ENCODE measurements around the gene MID1. TPM values are rescaled to one million over a fixed set of nuclear protein-coding genes. Genes with fewer than 3 reads are reported as not detected.

MID1 gene
- total RNA-seq, 4 donors from 2014 or later, result 5.0 to 8.0 (median 6.4) TPM

DNA sequence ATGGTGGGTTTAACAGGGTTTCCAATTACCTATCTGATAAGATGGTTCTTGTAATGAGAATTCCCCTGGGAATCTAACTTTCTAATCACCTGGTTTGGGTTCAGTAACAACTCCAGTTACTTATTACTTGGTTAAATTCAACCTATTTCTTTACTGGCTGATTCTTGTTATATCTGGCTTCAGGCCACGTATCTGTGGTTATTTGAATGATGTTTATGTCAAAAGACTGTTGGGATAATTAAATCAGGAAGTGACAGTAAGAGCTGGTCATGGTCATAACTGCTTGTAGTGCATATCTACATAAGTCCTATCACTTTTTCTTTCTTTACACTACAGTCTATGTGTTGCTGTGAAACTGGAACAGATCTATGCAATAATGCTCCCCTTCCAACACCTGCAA lies 108.1 kb downstream of the MID1 start:
- H3K4me1 ChIP-seq, result no peaks in the 10 kb centered on the region
- no peak overlapping the region for H3K27ac ChIP-seq
- 30% methylated on average over 1 of the region's 1 CpG for whole genome bisulfite sequencing
- H3K4me3 ChIP-seq, result no peak overlapping the region
- H3K27me3 ChIP-seq, result no peaks in the 10 kb centered on the region
- DNase-seq (ENCODE audit: low spot score in 2 of 2), result no peak
- TF ChIP-seq EP300 (IDR thresholded peaks at IDR 0.05) (no peak), POLR2A (IDR thresholded peaks at IDR 0.05) (no peak), POLR2AphosphoS5 (IDR thresholded peaks at IDR 0.05) (no peak)
- TF ChIP-seq, protein P1, sequence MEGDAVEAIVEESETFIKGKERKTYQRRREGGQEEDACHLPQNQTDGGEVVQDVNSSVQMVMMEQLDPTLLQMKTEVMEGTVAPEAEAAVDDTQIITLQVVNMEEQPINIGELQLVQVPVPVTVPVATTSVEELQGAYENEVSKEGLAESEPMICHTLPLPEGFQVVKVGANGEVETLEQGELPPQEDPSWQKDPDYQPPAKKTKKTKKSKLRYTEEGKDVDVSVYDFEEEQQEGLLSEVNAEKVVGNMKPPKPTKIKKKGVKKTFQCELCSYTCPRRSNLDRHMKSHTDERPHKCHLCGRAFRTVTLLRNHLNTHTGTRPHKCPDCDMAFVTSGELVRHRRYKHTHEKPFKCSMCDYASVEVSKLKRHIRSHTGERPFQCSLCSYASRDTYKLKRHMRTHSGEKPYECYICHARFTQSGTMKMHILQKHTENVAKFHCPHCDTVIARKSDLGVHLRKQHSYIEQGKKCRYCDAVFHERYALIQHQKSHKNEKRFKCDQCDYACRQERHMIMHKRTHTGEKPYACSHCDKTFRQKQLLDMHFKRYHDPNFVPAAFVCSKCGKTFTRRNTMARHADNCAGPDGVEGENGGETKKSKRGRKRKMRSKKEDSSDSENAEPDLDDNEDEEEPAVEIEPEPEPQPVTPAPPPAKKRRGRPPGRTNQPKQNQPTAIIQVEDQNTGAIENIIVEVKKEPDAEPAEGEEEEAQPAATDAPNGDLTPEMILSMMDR (IDR thresholded peaks at IDR 0.05), result no peak
- no peaks in the 10 kb centered on the region for H3K9me3 ChIP-seq
- H3K36me3 ChIP-seq, result no peaks in the 10 kb centered on the region

DNA sequence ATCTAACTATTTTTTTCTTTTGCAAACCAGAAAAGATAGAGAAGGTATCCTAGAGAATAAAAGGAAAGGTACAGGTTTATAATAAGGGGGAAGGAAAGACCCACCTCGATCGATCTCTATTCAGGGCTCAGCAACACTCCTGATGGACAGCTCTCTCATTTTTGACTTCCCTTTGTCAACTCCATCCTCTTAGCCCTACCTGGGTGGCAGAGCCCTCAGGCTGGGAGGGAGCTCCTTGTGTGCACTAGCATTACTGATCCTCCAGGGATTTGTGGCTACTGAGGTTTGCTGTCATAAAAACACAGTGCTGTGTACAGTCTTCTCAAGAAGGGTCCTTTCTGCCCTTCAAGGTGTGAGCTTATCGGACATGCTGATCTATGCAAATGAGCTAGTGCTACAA lies 111.0 kb downstream of the MID1 start:
- Histone ChIP-seq H3K4me1 (no peaks in the 10 kb centered on the region), H3K36me3 (no peaks in the 10 kb centered on the region), H3K9me3 (no peaks in the 10 kb centered on the region), H3K4me3 (no peak overlapping the region), H3K27me3 (no peaks in the 10 kb centered on the region), H3K27ac (no peak overlapping the region)
- WGBS, result 82% methylated on average over 3 of the region's 3 CpGs
- no peak for TF ChIP-seq EP300 (IDR thresholded peaks at IDR 0.05)
- TF ChIP-seq, protein P1 (IDR thresholded peaks at IDR 0.05), result no peak
- DNase-seq (ENCODE audit: low spot score in 2 of 2), result no peak

- Histone ChIP-seq H3K27ac (no peak overlapping the region), H3K27me3 (no peaks in the 10 kb centered on the region), H3K4me3 (no peak overlapping the region), H3K4me1 (no peaks in the 10 kb centered on the region), H3K9me3 (no peaks in the 10 kb centered on the region), H3K36me3 (no peaks in the 10 kb centered on the region)
- DNase-seq (ENCODE audit: low spot score in 2 of 2), result no peak
- TF ChIP-seq EP300 (IDR thresholded peaks at IDR 0.05) (no peak), POLR2A (IDR thresholded peaks at IDR 0.05) (no peak), POLR2AphosphoS5 (IDR thresholded peaks at IDR 0.05) (no peak)
- TF ChIP-seq, protein P1 (IDR thresholded peaks at IDR 0.05), result no peak
These were observed 111.5 kb downstream of the MID1 start for GRCh38 chrX:10508891-10509290.

DNA sequence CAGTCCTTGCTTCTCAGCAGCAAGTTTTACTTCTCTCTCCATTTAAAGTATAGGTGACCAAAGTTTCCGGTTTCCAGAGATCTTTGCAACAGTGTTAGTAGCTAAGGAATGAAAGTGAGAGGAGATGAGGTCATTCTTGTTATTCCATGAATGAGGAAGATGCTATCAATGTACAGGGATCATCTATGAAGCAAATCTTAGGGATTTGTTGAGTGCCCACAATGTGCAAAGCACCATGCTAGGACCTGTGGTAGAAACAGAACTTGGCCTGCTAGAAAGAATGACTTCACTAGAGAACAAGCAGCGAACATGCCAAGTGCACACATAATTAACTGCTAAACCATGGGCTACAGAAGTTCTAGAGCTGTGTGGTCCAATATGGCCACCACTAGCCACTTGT lies 112.5 kb downstream of the MID1 start:
- H3K9me3 ChIP-seq, result no peaks in the 10 kb centered on the region
- 75% methylated on average over 2 of the region's 2 CpGs for WGBS
- TF ChIP-seq EP300 (IDR thresholded peaks at IDR 0.05), result no peak
- no peak overlapping the region for H3K27ac ChIP-seq
- no peaks in the 10 kb centered on the region for H3K4me1 ChIP-seq
- no peaks in the 10 kb centered on the region for H3K27me3 ChIP-seq
- no peak for DNase-seq (ENCODE audit: low spot score in 2 of 2)
- no peaks in the 10 kb centered on the region for H3K36me3 ChIP-seq
- H3K4me3 ChIP-seq, result no peak overlapping the region

- no peak for TF ChIP-seq POLR2AphosphoS5 (IDR thresholded peaks at IDR 0.05)
- TF ChIP-seq, protein P1 (IDR thresholded peaks at IDR 0.05), result no peak
- no peak for TF ChIP-seq POLR2A (IDR thresholded peaks at IDR 0.05)
- TF ChIP-seq EP300 (IDR thresholded peaks at IDR 0.05), result no peak
- Histone ChIP-seq H3K27ac (no peak overlapping the region), H3K27me3 (no peaks in the 10 kb centered on the region), H3K36me3 (no peaks in the 10 kb centered on the region), H3K4me3 (no peak overlapping the region), H3K9me3 (no peaks in the 10 kb centered on the region), H3K4me1 (no peaks in the 10 kb centered on the region)
- DNase-seq (ENCODE audit: low spot score in 2 of 2), result no peak
- WGBS, result 44% methylated on average over 3 of the region's 3 CpGs
These were observed 113.2 kb downstream of the MID1 start for GRCh38 chrX:10507181-10507580.

GRCh38 chrX:10506781-10507180 lies 113.6 kb downstream of the MID1 start:
- Histone ChIP-seq H3K4me3 (no peak overlapping the region), H3K36me3 (no peaks in the 10 kb centered on the region), H3K27me3 (no peaks in the 10 kb centered on the region), H3K9me3 (no peaks in the 10 kb centered on the region), H3K27ac (no peak overlapping the region), H3K4me1 (no peaks in the 10 kb centered on the region)
- WGBS, result 71% methylated on average over 4 of the region's 4 CpGs
- TF ChIP-seq, protein P1 (IDR thresholded peaks at IDR 0.05), result no peak
- TF ChIP-seq POLR2AphosphoS5 (IDR thresholded peaks at IDR 0.05) (no peak), EP300 (IDR thresholded peaks at IDR 0.05) (no peak), POLR2A (IDR thresholded peaks at IDR 0.05) (no peak)
- no peak for DNase-seq (ENCODE audit: low spot score in 2 of 2)

Measured in suprapubic skin (tissue), 4 donors.